ENCODE measurements around the gene ARID2. TPM values are rescaled to one million over a fixed set of nuclear protein-coding genes. Genes with fewer than 3 reads are reported as not detected.

The ARID2 gene
- total RNA-seq, 1 experiment from 2014 or later, result 17.5 TPM

- no peak for DNase-seq
- Mint-ChIP-seq H3K4me1 (ENCODE audit: low read depth, unreplicated experiment) (no peaks in the 10 kb centered on the region), H3K4me3 (ENCODE audit: low read depth, unreplicated experiment) (no peak overlapping the region), H3K27me3 (ENCODE audit: unreplicated experiment) (no peaks in the 10 kb centered on the region), H3K36me3 (ENCODE audit: insufficient read depth, unreplicated experiment) (peaks cover 4% of the 10 kb centered on the region), H3K9me3 (ENCODE audit: low read depth, unreplicated experiment) (no peaks in the 10 kb centered on the region), H3K27ac (ENCODE audit: unreplicated experiment) (no peak overlapping the region)
- no TSS peak for BruUV-seq (replicated peaks)
- intact Hi-C loops (cut with micrococcal nuclease; ENCODE audit: unreplicated experiment), result no loop called here
- TF ChIP-seq, protein P1, sequence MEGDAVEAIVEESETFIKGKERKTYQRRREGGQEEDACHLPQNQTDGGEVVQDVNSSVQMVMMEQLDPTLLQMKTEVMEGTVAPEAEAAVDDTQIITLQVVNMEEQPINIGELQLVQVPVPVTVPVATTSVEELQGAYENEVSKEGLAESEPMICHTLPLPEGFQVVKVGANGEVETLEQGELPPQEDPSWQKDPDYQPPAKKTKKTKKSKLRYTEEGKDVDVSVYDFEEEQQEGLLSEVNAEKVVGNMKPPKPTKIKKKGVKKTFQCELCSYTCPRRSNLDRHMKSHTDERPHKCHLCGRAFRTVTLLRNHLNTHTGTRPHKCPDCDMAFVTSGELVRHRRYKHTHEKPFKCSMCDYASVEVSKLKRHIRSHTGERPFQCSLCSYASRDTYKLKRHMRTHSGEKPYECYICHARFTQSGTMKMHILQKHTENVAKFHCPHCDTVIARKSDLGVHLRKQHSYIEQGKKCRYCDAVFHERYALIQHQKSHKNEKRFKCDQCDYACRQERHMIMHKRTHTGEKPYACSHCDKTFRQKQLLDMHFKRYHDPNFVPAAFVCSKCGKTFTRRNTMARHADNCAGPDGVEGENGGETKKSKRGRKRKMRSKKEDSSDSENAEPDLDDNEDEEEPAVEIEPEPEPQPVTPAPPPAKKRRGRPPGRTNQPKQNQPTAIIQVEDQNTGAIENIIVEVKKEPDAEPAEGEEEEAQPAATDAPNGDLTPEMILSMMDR (IDR thresholded peaks at IDR 0.05; ENCODE audit: unreplicated experiment), result no peak
- CTCF ChIA-PET, result no interaction called here
These were observed 151.0 kb downstream of the ARID2 start for GRCh38 chr12:45880533-45880932.

GRCh38 chr12:45883187-45883586 lies 153.7 kb downstream of the ARID2 start:
- no peaks in the 10 kb centered on the region for H3K4me1 Mint-ChIP-seq (ENCODE audit: low read depth, unreplicated experiment)
- no peak overlapping the region for H3K4me3 Mint-ChIP-seq (ENCODE audit: low read depth, unreplicated experiment)
- no peaks in the 10 kb centered on the region for H3K36me3 Mint-ChIP-seq (ENCODE audit: insufficient read depth, unreplicated experiment)
- CTCF ChIA-PET, result no interaction called here
- no TSS peak for BruUV-seq (replicated peaks)
- TF ChIP-seq, protein P1 (IDR thresholded peaks at IDR 0.05; ENCODE audit: unreplicated experiment), result no peak
- intact Hi-C loops (cut with micrococcal nuclease; ENCODE audit: unreplicated experiment), result no loop called here
- H3K27ac Mint-ChIP-seq (ENCODE audit: unreplicated experiment), result no peak overlapping the region
- DNase-seq, result no peak
- H3K9me3 Mint-ChIP-seq (ENCODE audit: low read depth, unreplicated experiment), result no peaks in the 10 kb centered on the region
- H3K27me3 Mint-ChIP-seq (ENCODE audit: unreplicated experiment), result no peaks in the 10 kb centered on the region

- Mint-ChIP-seq H3K4me1 (ENCODE audit: low read depth, unreplicated experiment) (no peaks in the 10 kb centered on the region), H3K27ac (ENCODE audit: unreplicated experiment) (no peak overlapping the region), H3K9me3 (ENCODE audit: low read depth, unreplicated experiment) (no peaks in the 10 kb centered on the region), H3K27me3 (ENCODE audit: unreplicated experiment) (no peaks in the 10 kb centered on the region), H3K4me3 (ENCODE audit: low read depth, unreplicated experiment) (no peak overlapping the region), H3K36me3 (ENCODE audit: insufficient read depth, unreplicated experiment) (no peaks in the 10 kb centered on the region)
- DNase-seq, result no peak
- CTCF ChIA-PET, result no interaction called here
- no TSS peak for BruUV-seq (replicated peaks)
- intact Hi-C loops (cut with micrococcal nuclease; ENCODE audit: unreplicated experiment), result no loop called here
- TF ChIP-seq, protein P1 (IDR thresholded peaks at IDR 0.05; ENCODE audit: unreplicated experiment), result no peak
These were observed 157.2 kb downstream of the ARID2 start for GRCh38 chr12:45886685-45887084.

DNA sequence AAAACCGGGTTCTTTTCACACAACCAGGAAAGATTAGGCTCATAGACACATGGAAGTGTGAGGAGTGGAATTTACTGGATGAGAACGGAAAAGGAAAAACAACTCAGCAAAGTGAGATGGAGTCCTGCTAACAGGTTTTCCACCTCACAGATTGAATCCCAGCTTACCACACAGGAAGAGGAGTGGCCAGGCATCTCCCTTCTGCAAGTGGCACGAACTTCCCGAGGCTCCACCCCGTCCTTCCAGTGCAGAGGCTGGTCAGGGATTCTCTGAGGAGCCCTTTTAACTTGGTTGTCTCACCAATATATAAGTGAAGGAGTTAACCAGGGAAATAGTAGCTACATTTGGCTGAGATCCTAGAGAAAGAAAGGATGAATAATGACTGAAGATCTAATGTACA lies 158.0 kb downstream of the ARID2 start:
- BruUV-seq (replicated peaks), result no TSS peak
- TF ChIP-seq, protein P1 (IDR thresholded peaks at IDR 0.05; ENCODE audit: unreplicated experiment), result no peak
- Mint-ChIP-seq H3K4me1 (ENCODE audit: low read depth, unreplicated experiment) (no peaks in the 10 kb centered on the region), H3K36me3 (ENCODE audit: insufficient read depth, unreplicated experiment) (no peaks in the 10 kb centered on the region), H3K9me3 (ENCODE audit: low read depth, unreplicated experiment) (no peaks in the 10 kb centered on the region), H3K27me3 (ENCODE audit: unreplicated experiment) (no peaks in the 10 kb centered on the region), H3K4me3 (ENCODE audit: low read depth, unreplicated experiment) (no peak overlapping the region), H3K27ac (ENCODE audit: unreplicated experiment) (no peak overlapping the region)
- intact Hi-C loops (cut with micrococcal nuclease; ENCODE audit: unreplicated experiment), result no loop called here
- CTCF ChIA-PET, result no interaction called here
- DNase-seq, result no peak

DNA sequence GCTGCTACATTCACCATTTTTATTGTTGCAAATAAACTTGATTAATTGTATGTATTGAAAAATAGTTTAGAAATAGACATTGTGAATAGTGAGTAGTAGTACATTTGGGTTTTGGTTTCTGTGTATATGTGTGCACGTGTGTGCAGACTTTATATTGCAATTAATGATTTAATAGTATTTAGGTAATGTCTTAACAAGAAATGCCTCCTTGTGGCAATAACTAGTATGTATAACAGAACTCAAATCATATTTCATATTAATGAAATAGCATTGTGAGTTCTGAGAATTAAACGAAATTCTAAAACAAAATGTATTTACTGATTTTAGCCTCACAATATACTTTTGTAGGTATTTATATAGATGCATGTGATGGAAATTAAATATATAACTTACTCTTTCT lies 160.8 kb downstream of the ARID2 start:
- no peak overlapping the region for H3K27ac Mint-ChIP-seq (ENCODE audit: unreplicated experiment)
- intact Hi-C loops (cut with micrococcal nuclease; ENCODE audit: unreplicated experiment), result no loop called here

More for the DNA sequence above, 160.8 kb downstream of the ARID2 start:
- Mint-ChIP-seq H3K9me3 (ENCODE audit: low read depth, unreplicated experiment) (no peaks in the 10 kb centered on the region), H3K4me3 (ENCODE audit: low read depth, unreplicated experiment) (no peak overlapping the region), H3K36me3 (ENCODE audit: insufficient read depth, unreplicated experiment) (no peaks in the 10 kb centered on the region), H3K27me3 (ENCODE audit: unreplicated experiment) (no peaks in the 10 kb centered on the region), H3K4me1 (ENCODE audit: low read depth, unreplicated experiment) (no peaks in the 10 kb centered on the region)
- no peak for DNase-seq
- TF ChIP-seq, protein P1 (IDR thresholded peaks at IDR 0.05; ENCODE audit: unreplicated experiment), result no peak
- BruUV-seq (replicated peaks), result no TSS peak
- CTCF ChIA-PET, result no interaction called here
